ENCODE results near the gene CDK18.

GRCh38 chr1:205484985-205485967 is 19.2 kb upstream of the CDK18 start:
- TF ChIP-seq CTCF (IDR thresholded peaks at IDR 0.05; ENCODE audit: borderline replicate concordance, extremely low read depth, low read length, poor library complexity, severe bottlenecking) = peak; percentile 95
- TF ChIP-seq EZH2 (IDR thresholded peaks at IDR 0.05; ENCODE audit: borderline replicate concordance, low read depth, low read length, severe bottlenecking) = no peak

All from DND-41 (cell line).